GM12801 (cell line): ENCODE data around the gene TCTA.

Source experiments
- TF ChIP-seq, protein P1 (sequence below): IDR thresholded peaks from one replicate; pipeline ENCODE4 v1.5.1; 2011; ENCODE audit warnings: control low read depth; ENCODE audit not compliant: insufficient read length; ENCODE audit errors: extremely low read depth

The TCTA gene

DNA sequence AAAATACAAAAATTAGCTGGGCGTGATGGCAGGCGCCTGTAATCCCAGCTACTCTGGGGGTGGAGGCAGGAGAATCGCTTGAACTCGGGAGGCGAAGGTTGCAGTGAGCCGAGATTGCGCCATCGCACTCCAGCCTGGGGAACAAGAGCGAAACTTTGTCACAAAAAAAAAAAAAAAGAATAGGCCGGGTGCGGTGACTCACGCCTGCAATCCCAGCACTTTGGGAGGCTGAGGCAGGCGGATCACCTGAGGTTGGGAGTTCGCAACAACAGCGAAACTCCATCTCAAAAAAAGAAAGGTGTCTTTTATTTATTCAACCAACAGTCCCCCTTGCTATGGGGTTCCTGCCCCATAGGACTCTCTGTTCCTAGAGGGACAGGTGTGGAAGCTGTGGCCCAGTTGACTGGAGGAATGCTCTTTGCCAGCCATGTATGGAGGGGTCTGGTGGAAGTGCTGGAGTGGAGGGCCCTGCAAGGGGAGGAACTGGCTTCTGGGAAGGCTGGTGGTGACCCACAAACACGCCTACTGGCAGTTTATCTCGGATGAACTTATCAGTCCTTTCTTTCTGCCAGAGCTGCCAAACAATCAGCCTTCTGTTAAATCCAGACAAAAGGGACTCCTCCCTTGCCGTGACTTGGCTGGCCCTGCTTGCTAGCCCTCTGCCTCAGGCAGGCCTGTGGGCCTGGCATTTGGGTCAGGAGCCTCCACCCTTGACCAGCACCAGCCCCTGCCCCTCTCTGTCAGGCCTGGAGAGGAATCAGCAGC is 53.2 kb downstream of the TCTA start:
- TF ChIP-seq, protein P1, sequence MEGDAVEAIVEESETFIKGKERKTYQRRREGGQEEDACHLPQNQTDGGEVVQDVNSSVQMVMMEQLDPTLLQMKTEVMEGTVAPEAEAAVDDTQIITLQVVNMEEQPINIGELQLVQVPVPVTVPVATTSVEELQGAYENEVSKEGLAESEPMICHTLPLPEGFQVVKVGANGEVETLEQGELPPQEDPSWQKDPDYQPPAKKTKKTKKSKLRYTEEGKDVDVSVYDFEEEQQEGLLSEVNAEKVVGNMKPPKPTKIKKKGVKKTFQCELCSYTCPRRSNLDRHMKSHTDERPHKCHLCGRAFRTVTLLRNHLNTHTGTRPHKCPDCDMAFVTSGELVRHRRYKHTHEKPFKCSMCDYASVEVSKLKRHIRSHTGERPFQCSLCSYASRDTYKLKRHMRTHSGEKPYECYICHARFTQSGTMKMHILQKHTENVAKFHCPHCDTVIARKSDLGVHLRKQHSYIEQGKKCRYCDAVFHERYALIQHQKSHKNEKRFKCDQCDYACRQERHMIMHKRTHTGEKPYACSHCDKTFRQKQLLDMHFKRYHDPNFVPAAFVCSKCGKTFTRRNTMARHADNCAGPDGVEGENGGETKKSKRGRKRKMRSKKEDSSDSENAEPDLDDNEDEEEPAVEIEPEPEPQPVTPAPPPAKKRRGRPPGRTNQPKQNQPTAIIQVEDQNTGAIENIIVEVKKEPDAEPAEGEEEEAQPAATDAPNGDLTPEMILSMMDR: no peak
